ENCODE data around the gene TSPAN31. TPM values are rescaled to one million over a fixed set of nuclear protein-coding genes. Genes with fewer than 3 reads are reported as not detected.
A peak's percentile ranks its signal among the peaks of the same experiment; 100 is the strongest.

Gene TSPAN31
- total RNA-seq, 1 donor: 41.6 TPM

DNA sequence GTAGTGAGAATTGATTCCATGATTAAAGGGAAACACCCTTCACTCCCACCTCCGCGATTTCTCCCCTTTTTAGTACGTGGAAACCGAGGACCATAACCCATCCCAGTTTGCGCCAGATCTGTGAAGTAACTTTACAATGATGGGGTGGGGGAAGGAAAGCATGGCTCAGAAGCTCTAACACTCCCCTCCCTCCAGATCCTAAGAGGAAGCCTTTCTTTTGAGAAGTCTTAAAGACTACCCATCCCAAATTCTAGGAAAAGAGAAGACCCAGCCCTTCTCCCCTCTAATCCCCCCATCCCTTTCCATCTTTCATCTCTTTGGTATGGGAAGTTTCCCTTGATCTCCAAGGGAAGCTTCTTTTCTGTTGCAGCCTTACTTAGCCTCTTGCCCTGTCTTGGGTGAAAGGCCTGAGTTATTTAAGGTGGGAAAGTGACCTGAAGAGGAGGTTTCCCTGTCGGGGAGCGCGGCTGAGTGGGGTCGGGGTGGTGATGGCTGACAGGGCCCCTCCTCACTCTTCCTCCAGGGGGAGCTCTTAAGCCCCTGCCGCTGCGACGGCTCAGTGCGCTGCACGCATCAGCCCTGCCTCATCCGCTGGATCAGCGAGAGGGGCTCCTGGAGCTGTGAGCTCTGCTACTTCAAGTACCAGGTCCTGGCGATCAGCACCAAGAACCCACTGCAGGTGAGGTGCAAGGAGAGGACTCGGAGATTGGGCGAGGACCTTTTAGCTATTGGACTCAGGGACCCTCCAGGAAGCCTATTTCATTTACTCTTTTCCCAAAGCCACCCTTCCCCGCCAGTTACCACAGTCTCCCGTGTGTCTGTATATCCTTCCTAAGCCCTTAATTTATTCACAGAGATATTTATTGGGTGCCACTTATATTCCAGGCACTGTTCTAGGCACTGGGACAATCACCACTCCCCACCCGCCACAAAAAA lies 11.8 kb downstream of the TSPAN31 start:
- peaks cover 7% of the 10 kb centered on the region for H3K79me2 ChIP-seq (ENCODE audit: insufficient read depth, low read length)
- peaks cover 49% of the 10 kb centered on the region for H3K27me3 ChIP-seq (ENCODE audit: insufficient read depth, low read length)
- DNase-seq (ENCODE audit: insufficient read length, low spot score, missing footprints): peak; percentile 94
- H4K20me1 ChIP-seq (ENCODE audit: insufficient read depth, low read length): peaks cover 2% of the 10 kb centered on the region
- TF ChIP-seq, protein P1, sequence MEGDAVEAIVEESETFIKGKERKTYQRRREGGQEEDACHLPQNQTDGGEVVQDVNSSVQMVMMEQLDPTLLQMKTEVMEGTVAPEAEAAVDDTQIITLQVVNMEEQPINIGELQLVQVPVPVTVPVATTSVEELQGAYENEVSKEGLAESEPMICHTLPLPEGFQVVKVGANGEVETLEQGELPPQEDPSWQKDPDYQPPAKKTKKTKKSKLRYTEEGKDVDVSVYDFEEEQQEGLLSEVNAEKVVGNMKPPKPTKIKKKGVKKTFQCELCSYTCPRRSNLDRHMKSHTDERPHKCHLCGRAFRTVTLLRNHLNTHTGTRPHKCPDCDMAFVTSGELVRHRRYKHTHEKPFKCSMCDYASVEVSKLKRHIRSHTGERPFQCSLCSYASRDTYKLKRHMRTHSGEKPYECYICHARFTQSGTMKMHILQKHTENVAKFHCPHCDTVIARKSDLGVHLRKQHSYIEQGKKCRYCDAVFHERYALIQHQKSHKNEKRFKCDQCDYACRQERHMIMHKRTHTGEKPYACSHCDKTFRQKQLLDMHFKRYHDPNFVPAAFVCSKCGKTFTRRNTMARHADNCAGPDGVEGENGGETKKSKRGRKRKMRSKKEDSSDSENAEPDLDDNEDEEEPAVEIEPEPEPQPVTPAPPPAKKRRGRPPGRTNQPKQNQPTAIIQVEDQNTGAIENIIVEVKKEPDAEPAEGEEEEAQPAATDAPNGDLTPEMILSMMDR (IDR thresholded peaks at IDR 0.05; ENCODE audit: extremely low read depth, low read depth, low read length): peak; percentile 36
- H3K4me2 ChIP-seq (ENCODE audit: insufficient read depth, low read length): no peak overlapping the region
- no peak overlapping the region for H2AFZ ChIP-seq (ENCODE audit: low read length)
- H3K9me3 ChIP-seq (ENCODE audit: low read depth, low read length): no peaks in the 10 kb centered on the region
- H3K4me3 ChIP-seq (ENCODE audit: insufficient read depth, low read length): no peak overlapping the region
- H3K27ac ChIP-seq (ENCODE audit: low read depth, low read length): no peak overlapping the region
- H3K36me3 ChIP-seq (ENCODE audit: insufficient read depth, low read length): no peaks in the 10 kb centered on the region
- peaks cover 6% of the 10 kb centered on the region for H3K4me1 ChIP-seq (ENCODE audit: insufficient read depth, low read length)

DNA sequence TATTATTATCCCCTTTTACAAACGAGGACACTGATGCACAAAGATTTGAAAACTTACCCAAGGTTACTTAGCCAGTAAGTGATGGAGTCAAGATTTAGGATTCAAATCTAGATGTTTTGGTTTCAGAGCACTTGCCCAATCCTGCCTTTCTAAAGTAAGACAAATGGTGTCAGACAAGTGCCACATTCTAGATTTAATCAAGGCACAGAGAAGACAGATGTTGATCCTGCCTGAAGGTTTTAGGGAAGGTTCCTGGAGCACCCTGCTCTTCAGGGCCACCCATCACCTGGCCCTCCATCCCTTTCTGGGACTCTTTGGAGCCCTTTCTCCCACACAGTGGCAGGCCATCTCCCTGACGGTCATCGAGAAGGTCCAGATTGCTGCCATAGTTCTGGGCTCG lies 12.9 kb downstream of the TSPAN31 start:
- Histone ChIP-seq H3K9me3 (ENCODE audit: low read depth, low read length) (no peaks in the 10 kb centered on the region), H3K4me3 (ENCODE audit: insufficient read depth, low read length) (no peak overlapping the region), H3K27ac (ENCODE audit: low read depth, low read length) (no peak overlapping the region), H4K20me1 (ENCODE audit: insufficient read depth, low read length) (peaks cover 2% of the 10 kb centered on the region), H3K4me1 (ENCODE audit: insufficient read depth, low read length) (peaks cover 2% of the 10 kb centered on the region), H3K4me2 (ENCODE audit: insufficient read depth, low read length) (no peak overlapping the region), H3K79me2 (ENCODE audit: insufficient read depth, low read length) (no peaks in the 10 kb centered on the region), H3K36me3 (ENCODE audit: insufficient read depth, low read length) (no peaks in the 10 kb centered on the region), H2AFZ (ENCODE audit: low read length) (no peak overlapping the region), H3K27me3 (ENCODE audit: insufficient read depth, low read length) (peaks cover 48% of the 10 kb centered on the region)
- TF ChIP-seq, protein P1 (IDR thresholded peaks at IDR 0.05; ENCODE audit: extremely low read depth, low read depth, low read length): no peak
- peak; percentile 92 for DNase-seq (ENCODE audit: insufficient read length, low spot score, missing footprints)

DNA sequence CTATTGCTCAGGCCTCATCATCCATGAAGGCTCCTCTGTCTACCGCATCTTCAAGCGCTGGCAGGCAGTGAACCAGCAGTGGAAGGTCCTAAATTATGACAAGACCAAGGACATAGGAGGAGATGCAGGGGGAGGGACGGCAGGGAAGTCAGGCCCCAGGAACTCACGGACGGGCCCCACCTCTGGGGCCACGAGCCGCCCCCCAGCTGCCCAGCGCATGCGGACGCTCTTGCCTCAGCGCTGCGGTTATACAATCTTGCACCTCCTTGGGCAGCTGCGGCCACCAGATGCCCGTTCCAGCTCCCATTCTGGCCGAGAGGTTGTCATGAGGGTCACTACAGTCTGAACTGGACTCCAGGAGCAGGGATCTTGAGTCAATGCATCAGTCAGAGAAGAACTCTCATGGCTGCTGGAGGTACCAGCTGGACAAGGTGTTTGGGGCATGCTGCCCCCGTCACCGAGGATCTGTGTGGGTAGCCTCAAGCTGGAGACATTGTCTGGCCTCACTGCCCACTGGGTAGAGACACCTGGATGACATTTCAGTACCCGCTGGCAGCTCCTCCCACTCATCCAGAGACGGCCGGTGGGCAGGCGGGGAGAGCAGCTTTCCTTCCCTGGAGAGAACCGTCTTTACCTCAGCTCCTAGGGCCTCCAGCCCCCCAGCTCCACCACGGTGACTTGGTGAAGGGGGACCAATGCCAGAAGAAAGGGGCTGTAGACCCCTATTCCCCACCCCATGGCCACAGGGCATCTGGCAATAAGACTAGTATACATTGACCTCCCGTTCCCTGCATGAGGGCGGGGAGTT lies 13.9 kb downstream of the TSPAN31 start:
- no peak overlapping the region for H2AFZ ChIP-seq (ENCODE audit: low read length)
- TF ChIP-seq, protein P1 (IDR thresholded peaks at IDR 0.05; ENCODE audit: extremely low read depth, low read depth, low read length): no peak
- no peak overlapping the region for H3K4me2 ChIP-seq (ENCODE audit: insufficient read depth, low read length)
- H3K79me2 ChIP-seq (ENCODE audit: insufficient read depth, low read length): no peaks in the 10 kb centered on the region
- H3K27me3 ChIP-seq (ENCODE audit: insufficient read depth, low read length): peaks cover 47% of the 10 kb centered on the region
- H4K20me1 ChIP-seq (ENCODE audit: insufficient read depth, low read length): peaks cover 2% of the 10 kb centered on the region
- DNase-seq (ENCODE audit: insufficient read length, low spot score, missing footprints): no peak
- no peaks in the 10 kb centered on the region for H3K4me1 ChIP-seq (ENCODE audit: insufficient read depth, low read length)
- no peak overlapping the region for H3K4me3 ChIP-seq (ENCODE audit: insufficient read depth, low read length)
- no peaks in the 10 kb centered on the region for H3K36me3 ChIP-seq (ENCODE audit: insufficient read depth, low read length)
- no peaks in the 10 kb centered on the region for H3K9me3 ChIP-seq (ENCODE audit: low read depth, low read length)
- H3K27ac ChIP-seq (ENCODE audit: low read depth, low read length): no peak overlapping the region
